Measurements from ENCODE around the gene ITPKC.

DNA sequence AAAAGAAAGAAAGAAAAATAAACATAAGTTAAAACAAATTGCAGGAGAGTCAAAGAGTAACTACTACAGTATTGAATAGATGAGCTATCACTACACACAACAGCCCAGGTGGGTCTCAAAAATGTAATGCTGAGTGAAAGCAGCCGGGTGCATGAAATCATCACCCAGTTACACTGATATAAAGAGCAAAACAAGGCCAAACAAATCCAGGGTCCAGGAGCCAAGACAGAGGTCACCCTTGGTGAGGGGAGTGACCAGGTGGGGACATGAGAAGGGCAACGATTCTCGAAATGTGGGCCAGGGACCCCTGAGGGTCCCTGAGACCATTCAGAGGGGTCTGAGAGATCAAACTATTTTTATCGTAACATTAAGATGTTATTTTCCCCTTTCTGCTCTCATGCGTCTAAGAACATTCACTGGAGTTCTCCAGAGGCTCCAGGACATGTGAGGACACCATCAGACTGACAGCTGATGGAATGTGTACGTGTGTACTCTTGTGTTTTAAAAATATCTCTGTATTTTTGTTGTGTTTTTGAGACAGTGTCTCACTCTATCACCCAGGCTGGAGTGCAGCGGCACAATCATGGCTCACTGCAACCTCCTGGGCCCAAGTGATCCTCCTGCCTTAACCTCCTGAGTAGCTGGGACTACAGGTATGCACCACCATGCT, 10.8 kb upstream of the ITPKC start:
- TF ChIP-seq EZH2 (IDR thresholded peaks at IDR 0.05; ENCODE audit: borderline replicate concordance, low read length) = no peak
- TF ChIP-seq, protein P1, sequence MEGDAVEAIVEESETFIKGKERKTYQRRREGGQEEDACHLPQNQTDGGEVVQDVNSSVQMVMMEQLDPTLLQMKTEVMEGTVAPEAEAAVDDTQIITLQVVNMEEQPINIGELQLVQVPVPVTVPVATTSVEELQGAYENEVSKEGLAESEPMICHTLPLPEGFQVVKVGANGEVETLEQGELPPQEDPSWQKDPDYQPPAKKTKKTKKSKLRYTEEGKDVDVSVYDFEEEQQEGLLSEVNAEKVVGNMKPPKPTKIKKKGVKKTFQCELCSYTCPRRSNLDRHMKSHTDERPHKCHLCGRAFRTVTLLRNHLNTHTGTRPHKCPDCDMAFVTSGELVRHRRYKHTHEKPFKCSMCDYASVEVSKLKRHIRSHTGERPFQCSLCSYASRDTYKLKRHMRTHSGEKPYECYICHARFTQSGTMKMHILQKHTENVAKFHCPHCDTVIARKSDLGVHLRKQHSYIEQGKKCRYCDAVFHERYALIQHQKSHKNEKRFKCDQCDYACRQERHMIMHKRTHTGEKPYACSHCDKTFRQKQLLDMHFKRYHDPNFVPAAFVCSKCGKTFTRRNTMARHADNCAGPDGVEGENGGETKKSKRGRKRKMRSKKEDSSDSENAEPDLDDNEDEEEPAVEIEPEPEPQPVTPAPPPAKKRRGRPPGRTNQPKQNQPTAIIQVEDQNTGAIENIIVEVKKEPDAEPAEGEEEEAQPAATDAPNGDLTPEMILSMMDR (conservative IDR thresholded peaks at IDR 0.05 in 1 of 2, IDR thresholded peaks at IDR 0.05 in 1 of 2; ENCODE audit: extremely low read depth in 1 of 2, insufficient read depth in 1 of 2, low read depth in 1 of 2, low read length in 2 of 2) = no peak

All from mammary epithelial cell (primary cell).